GM19025 (cell line): Measurements from ENCODE around the gene TSPY3.
"Not testable (repeated sequence)": the region's sequence is repeated elsewhere in the genome, so short reads cannot be mapped to it uniquely, and the experiment has no call there.

Experiments
- ATAC-seq: cut with Tn5 transposase; IDR thresholded peaks from one replicate; pipeline ENCODE4 v1.9.1; 2021; ENCODE audit warnings: mild to moderate bottlenecking, low read depth, moderate library complexity; ENCODE audit not compliant: unreplicated experiment

Gene TSPY3

GRCh38 chrY:9398121-9398520 is at the start of gene TSPY3:
TSPY3 (plus strand) TSS chrY:9398421; CDS start chrY:9398467, 46 bp downstream.
- ATAC-seq: not testable (repeated sequence)

- not testable (repeated sequence) for ATAC-seq
Measured at GRCh38 chrY:9357497-9357896, 40.7 kb upstream of the TSPY3 start, which contains the start of gene TSPY8. TSPY8 (plus strand) TSS chrY:9357797; CDS start chrY:9357843, 46 bp downstream.

- ATAC-seq: not testable (repeated sequence)
Measured at GRCh38 chrY:9396527-9396926, 1.7 kb upstream of the TSPY3 start.
